Body of pancreas (tissue), 4 donors: Measurements from ENCODE around the gene TNS2.

Experiments
- CTCF ChIP-seq, 7 experiments: fragments of 450-650 bp in 4 of 7; fragments of 200-600 bp in 3 of 7; sonication (generic) in 3 of 7; IDR thresholded peaks; one replicate each; pipeline ENCODE4 v1.5.1; 2016 to 2019; ENCODE audit warnings: antibody characterized with exemption in 7 of 7
- POLR2A ChIP-seq, 3 donors: fragments of 450-650 bp; IDR thresholded peaks; one replicate each; pipeline ENCODE4 v1.6.1; 2016; ENCODE audit warnings: antibody characterized with exemption in 3 of 3, mild to moderate bottlenecking in 2 of 3

- TF ChIP-seq CTCF (IDR thresholded peaks at IDR 0.05) (no peak), POLR2A (IDR thresholded peaks at IDR 0.05) (no peak)
These were observed 22.0 kb downstream of the TNS2 start for GRCh38 chr12:53071591-53072551.
